H1 (cell line): ENCODE data around the gene MMP17.

Source experiments
- CTCF ChIP-seq, 3 experiments: IDR thresholded peaks; 1 replicate in 2 of 3; 2 replicates in 1 of 3; pipeline versions ENCODE4 v1.5.1 to v1.6.1; 2011; ENCODE audit warnings: low read length in 3 of 3, mild to moderate bottlenecking in 3 of 3, inconsistent platforms in 2 of 3, low read depth in 1 of 3, moderate library complexity in 1 of 3; ENCODE audit not compliant: insufficient read depth in 1 of 3; ENCODE audit errors: control extremely low read depth in 1 of 3
- EGR1 ChIP-seq: IDR thresholded peaks from 2 replicates; pipeline ENCODE4 v1.6.1; 2011; ENCODE audit warnings: low read depth, low read length, borderline replicate concordance
- EZH2 ChIP-seq: fragments of 200-600 bp; sonication (generic); IDR thresholded peaks from 2 replicates; pipeline ENCODE4 v1.7.1; 2012; ENCODE audit warnings: low read depth, mild to moderate bottlenecking, moderate library complexity, low read length, inconsistent platforms; ENCODE audit not compliant: severe bottlenecking
- HDAC6 ChIP-seq: IDR thresholded peaks from one replicate; pipeline ENCODE4 v1.7.1; 2012; ENCODE audit warnings: low read depth, mild to moderate bottlenecking, inconsistent platforms, low read length, moderate library complexity
- MAX ChIP-seq: IDR thresholded peaks from 2 replicates; pipeline ENCODE4 v1.6.1; 2012; ENCODE audit warnings: inconsistent platforms
- POLR2A ChIP-seq, 2 experiments: IDR thresholded peaks; 1 replicate in 1 of 2; 2 replicates in 1 of 2; pipeline ENCODE4 v1.6.1; 2011; ENCODE audit warnings: low read depth in 2 of 2, low read length in 2 of 2, mild to moderate bottlenecking in 2 of 2; ENCODE audit errors: control extremely low read depth in 1 of 2
- RFX5 ChIP-seq: IDR thresholded peaks from 2 replicates; pipeline ENCODE4 v1.6.1; 2011; ENCODE audit warnings: low read depth, low read length, improper control_type of control experiment, borderline replicate concordance
- SP4 ChIP-seq: IDR thresholded peaks from 2 replicates; pipeline ENCODE4 v1.6.1; 2012; ENCODE audit warnings: low read length, inconsistent platforms
- TAF1 ChIP-seq: IDR thresholded peaks from 2 replicates; pipeline ENCODE4 v1.6.1; 2011; ENCODE audit warnings: mild to moderate bottlenecking, low read depth, low read length
- YY1 ChIP-seq: IDR thresholded peaks from 2 replicates; pipeline ENCODE4 v1.6.1; 2011; ENCODE audit warnings: low read depth, mild to moderate bottlenecking, low read length

- no peak for TF ChIP-seq YY1
- TF ChIP-seq HDAC6: no peak
- TF ChIP-seq EZH2: no peak
- TF ChIP-seq SP4: no peak
- no peak for TF ChIP-seq EGR1
- no peak for TF ChIP-seq MAX
- no peak for TF ChIP-seq RFX5
- TF ChIP-seq CTCF (IDR thresholded peaks at IDR 0.05; ENCODE audit: control extremely low read depth in 1 of 3, insufficient read depth in 1 of 3, low read depth in 1 of 3, low read length in 3 of 3): no peak
- TF ChIP-seq TAF1: no peak
- TF ChIP-seq POLR2A (IDR thresholded peaks at IDR 0.05; ENCODE audit: control extremely low read depth in 1 of 2, low read depth in 2 of 2, low read length in 2 of 2): no peak
Observed at GRCh38 chr12:131799828-131800593, 28.2 kb upstream of the MMP17 start.
